T-helper 9 cell (primary cell): Measurements from ENCODE around the gene KCNJ5.
"Not testable (repeated sequence)": the region's sequence is repeated elsewhere in the genome, so short reads cannot be mapped to it uniquely, and the experiment has no call there.

Experiments used
- DNase-seq: peaks from one replicate; pipeline ENCODE4 v3.0.0-alpha.2; 2020

KCNJ5 gene

GRCh38 chr11:128915149-128915521 lies 24.0 kb downstream of the KCNJ5 start:
- no peak for DNase-seq

DNA sequence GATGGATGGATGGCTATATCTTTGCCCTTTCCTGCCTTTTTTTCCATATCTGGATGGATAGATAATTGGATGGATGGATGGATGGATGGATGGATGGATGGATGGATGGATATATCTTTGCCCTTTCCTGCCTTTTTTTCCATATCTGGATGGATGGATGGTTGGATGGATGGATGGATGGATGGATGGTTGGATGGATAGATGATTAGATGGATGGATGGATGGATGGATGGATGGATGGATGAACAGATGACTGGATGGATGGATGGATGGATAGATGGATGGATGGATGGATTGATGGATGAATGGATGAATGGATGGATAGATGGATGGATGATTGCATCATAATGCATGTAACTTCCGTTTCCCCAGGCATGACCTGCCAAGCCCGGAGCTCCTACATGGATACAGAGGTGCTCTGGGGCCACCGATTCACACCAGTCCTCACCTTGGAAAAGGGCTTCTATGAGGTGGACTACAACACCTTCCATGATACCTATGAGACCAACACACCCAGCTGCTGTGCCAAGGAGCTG lies 24.9 kb downstream of the KCNJ5 start:
- no peak for DNase-seq

- no peak for DNase-seq
Observed at GRCh38 chr11:128916681-128917080, 25.5 kb downstream of the KCNJ5 start.

- DNase-seq = no peak
Observed at GRCh38 chr11:128917144-128917724, 26.1 kb downstream of the KCNJ5 start.

DNA sequence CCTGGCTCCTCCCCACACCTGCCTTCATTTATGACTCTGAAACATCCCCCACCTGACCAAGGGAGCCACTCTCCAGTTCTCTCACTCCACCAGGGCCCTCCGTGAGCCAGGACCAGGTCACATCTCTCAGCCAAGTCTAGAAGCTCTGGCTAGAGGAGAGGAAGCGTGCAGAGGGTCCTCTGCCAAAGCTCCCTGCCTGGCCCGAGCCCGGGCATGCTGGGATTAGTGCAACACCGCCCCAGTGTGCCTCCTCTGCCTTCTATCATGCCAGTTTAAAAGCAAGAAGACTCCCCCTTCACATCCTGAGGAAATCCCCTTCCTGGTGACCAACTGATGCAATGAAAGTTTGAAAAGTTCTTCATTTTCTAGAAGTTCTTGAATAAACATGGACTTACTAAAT lies 28.1 kb downstream of the KCNJ5 start:
- DNase-seq = no peak

DNA sequence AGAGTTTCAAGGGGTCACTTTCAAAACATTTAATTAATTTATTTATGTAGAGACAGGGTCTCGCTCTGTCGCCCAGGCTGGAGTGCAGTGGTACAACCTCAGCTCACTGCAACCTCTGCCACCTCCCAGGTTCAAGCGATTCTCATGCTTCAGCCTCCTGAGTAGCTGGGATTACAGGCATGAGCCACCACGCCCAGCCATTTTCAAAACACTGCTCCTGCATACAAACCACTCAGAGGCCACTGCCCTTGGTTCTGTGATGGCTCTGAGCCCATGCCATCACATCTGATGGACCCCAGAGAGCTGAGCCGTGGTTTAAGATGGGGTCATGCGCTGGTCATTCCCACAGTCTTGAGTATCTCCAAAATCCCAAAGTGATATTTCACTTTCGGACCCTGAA lies 28.5 kb downstream of the KCNJ5 start:
- DNase-seq = not testable (repeated sequence)

- no peak for DNase-seq
Observed at GRCh38 chr11:128920666-128921065, 29.5 kb downstream of the KCNJ5 start.

- DNase-seq = no peak
Observed at GRCh38 chr11:128921793-128922192, 30.6 kb downstream of the KCNJ5 start.

- no peak for DNase-seq
Observed at GRCh38 chr11:128924104-128924503, 32.9 kb downstream of the KCNJ5 start.

- no peak for DNase-seq
Observed at GRCh38 chr11:128924510-128925249, 33.5 kb downstream of the KCNJ5 start.

DNA sequence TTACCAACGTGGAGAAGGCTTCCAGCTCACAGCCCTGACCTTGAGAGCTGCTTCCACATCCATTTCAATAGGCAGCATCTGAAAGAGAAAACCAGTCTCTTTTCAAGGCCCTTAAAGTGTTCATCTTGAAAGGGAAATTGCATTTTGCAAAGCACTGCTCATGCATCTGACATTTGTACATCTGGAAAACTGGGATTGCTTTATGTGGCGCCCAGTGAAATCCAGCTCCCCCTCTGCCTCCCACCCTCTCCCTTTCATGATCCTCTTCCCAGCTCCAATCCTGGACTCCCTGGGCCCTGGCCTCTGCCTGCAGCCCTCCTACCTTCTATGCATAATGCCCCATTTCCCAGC lies 34.1 kb downstream of the KCNJ5 start:
- no peak for DNase-seq

- no peak for DNase-seq
Observed at GRCh38 chr11:128926000-128926399, 34.8 kb downstream of the KCNJ5 start.

DNA sequence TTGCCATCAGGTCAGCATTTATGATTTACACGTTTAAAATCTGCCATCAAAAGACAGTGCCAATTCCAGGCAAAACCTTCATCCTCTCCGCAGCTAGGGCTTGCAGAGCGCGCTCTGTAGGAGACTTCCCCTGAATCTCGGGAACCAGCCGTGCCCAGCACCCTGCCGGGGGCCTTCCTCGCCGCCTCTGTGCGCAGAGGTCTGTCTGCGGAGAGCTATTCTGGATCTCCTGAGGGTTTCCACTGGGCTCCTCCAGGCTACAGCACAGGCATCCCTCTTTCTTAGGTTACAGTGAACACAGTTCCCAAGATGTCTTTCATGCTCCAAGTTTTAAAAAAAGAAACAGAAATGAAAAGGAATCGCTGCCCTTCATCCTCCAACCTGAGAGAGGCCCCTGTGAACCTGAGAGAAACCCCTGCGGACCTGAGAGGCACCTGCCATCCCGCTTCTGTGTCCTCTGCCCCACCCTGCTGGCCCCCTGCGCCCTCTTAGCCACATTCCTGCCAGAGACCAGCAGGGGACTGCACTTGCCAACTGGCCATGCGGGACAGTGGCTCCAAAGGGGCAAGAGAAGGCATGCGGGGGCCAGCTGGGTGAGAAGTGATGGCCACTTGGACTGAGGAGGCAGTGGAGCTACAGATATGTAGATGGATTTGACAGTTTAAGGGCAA lies 35.4 kb downstream of the KCNJ5 start:
- DNase-seq = no peak

GRCh38 chr11:128927108-128927461 lies 35.9 kb downstream of the KCNJ5 start:
- no peak for DNase-seq

- DNase-seq = no peak
Observed at GRCh38 chr11:128927683-128928336, 36.7 kb downstream of the KCNJ5 start.

- no peak for DNase-seq
Observed at GRCh38 chr11:128928400-128928799, 37.2 kb downstream of the KCNJ5 start.

- no peak for DNase-seq
Observed at GRCh38 chr11:128929468-128929867, 38.3 kb downstream of the KCNJ5 start.

GRCh38 chr11:128929991-128930390 lies 38.8 kb downstream of the KCNJ5 start:
- DNase-seq = no peak

GRCh38 chr11:128931066-128931465 lies 39.9 kb downstream of the KCNJ5 start:
- DNase-seq = no peak

GRCh38 chr11:128931668-128932067 lies 40.5 kb downstream of the KCNJ5 start:
- DNase-seq = no peak

GRCh38 chr11:128933481-128934178 lies 42.5 kb downstream of the KCNJ5 start:
- no peak for DNase-seq

DNA sequence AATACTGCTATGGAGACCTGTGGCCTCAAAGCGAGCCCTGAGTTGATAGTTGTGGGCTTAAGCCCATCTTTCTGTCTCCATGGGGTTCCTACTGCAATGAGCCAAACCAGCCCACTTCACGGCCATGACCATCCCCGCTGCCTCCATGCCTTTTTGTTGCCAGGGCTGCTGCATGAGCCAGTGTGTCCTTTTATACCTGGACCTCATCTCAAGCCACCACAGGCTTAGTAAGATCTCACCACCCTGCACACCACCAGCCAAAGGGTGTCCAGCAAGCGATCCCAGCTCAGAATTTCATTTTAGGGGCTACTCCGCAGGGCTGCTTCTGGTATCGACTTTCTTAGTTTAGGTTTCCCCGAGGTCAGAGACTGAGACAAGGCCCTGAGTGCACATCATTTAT lies 43.2 kb downstream of the KCNJ5 start:
- no peak for DNase-seq

DNA sequence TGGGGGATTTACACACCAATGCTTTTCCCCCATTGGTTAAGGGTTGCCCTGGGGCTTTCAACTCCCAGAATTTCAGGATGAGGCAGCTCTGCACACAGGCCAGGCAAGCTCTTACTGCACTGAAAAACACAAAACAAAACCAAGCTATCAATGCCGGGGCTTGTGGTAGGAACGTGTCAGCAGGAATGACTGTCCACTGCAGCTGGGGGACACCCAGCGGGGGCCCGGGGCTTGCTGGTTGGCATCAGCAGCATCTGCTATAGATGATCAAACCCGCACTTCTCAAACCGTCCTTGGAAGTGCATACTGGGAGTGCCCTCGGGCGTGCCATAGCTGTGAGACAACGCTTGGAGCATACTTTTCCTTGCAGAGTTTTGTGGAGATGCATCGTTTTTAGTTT lies 43.8 kb downstream of the KCNJ5 start:
- DNase-seq = no peak
